Peyer's patch (tissue), 4 donors: ENCODE data around the gene MRPL1.

ENCODE experiments used
- POLR2A ChIP-seq, 2 donors: fragments of 450-650 bp; IDR thresholded peaks; one replicate each; pipeline ENCODE4 v1.5.1; 2017; ENCODE audit warnings: antibody characterized with exemption in 2 of 2, mild to moderate bottlenecking in 2 of 2, moderate library complexity in 2 of 2
- TF ChIP-seq, protein P1 (sequence below), 6 experiments: fragments of 450-650 bp in 4 of 6; fragments of 200-600 bp in 2 of 6; sonication (generic) in 1 of 6; IDR thresholded peaks; one replicate each; pipeline ENCODE4 v1.5.1; 2017 to 2019; ENCODE audit warnings: antibody characterized with exemption in 6 of 6, mild to moderate bottlenecking in 3 of 6, moderate library complexity in 1 of 6

DNA sequence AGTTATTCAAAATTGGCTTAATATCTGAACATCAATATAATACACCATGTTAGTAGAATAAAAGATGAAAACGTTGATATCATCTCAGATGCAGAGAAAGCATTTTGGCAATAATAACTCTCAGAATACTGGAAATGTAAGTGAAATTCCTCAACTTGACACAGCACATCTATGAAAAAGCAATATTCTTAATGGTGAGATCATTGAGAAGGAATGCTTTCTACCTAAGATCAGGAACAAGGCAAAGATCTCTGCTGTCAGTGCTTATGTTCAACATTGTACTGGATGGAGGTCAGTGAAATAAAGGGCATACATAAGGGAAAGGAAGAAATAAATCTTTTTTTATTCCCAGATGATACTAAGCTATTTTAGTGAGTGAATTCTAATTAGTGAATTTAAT is 40.6 kb downstream of the MRPL1 start:
- TF ChIP-seq POLR2A (IDR thresholded peaks at IDR 0.05): no peak
- TF ChIP-seq, protein P1, sequence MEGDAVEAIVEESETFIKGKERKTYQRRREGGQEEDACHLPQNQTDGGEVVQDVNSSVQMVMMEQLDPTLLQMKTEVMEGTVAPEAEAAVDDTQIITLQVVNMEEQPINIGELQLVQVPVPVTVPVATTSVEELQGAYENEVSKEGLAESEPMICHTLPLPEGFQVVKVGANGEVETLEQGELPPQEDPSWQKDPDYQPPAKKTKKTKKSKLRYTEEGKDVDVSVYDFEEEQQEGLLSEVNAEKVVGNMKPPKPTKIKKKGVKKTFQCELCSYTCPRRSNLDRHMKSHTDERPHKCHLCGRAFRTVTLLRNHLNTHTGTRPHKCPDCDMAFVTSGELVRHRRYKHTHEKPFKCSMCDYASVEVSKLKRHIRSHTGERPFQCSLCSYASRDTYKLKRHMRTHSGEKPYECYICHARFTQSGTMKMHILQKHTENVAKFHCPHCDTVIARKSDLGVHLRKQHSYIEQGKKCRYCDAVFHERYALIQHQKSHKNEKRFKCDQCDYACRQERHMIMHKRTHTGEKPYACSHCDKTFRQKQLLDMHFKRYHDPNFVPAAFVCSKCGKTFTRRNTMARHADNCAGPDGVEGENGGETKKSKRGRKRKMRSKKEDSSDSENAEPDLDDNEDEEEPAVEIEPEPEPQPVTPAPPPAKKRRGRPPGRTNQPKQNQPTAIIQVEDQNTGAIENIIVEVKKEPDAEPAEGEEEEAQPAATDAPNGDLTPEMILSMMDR (IDR thresholded peaks at IDR 0.05): no peak
